HG03457 (cell line): Measurements from ENCODE around the gene B3GNT9.
A peak's percentile ranks its signal among the peaks of the same experiment; 100 is the strongest.

Experiments
- ATAC-seq: cut with Tn5 transposase; IDR thresholded peaks from one replicate; pipeline ENCODE4 v1.9.1; 2021; ENCODE audit warnings: moderate number of reproducible peaks; ENCODE audit not compliant: unreplicated experiment

B3GNT9 gene

GRCh38 chr16:67116388-67117311 is 34.1 kb downstream of the B3GNT9 start:
- no peak for ATAC-seq

GRCh38 chr16:67115639-67116038 is 35.2 kb downstream of the B3GNT9 start:
- no peak for ATAC-seq

GRCh38 chr16:67114793-67115192 is 36.0 kb downstream of the B3GNT9 start:
- no peak for ATAC-seq

GRCh38 chr16:67112591-67113399 is 38.0 kb downstream of the B3GNT9 start:
- no peak for ATAC-seq

- ATAC-seq: no peak
Measured at GRCh38 chr16:67111951-67112444, 38.8 kb downstream of the B3GNT9 start.

- ATAC-seq: peak; percentile 69
Measured at GRCh38 chr16:67109407-67110135, 41.2 kb downstream of the B3GNT9 start, which contains the start of gene PHAF1. PHAF1 (plus strand) TSS chr16:67109941; CDS start chr16:67110176, 235 bp downstream.

- no peak for ATAC-seq
Measured at GRCh38 chr16:67108931-67109406, 41.8 kb downstream of the B3GNT9 start.

GRCh38 chr16:67108489-67108888 is 42.3 kb downstream of the B3GNT9 start:
- ATAC-seq: no peak

- no peak for ATAC-seq
Measured at GRCh38 chr16:67105881-67106280, 44.9 kb downstream of the B3GNT9 start.

GRCh38 chr16:67105246-67105645 is 45.6 kb downstream of the B3GNT9 start:
- no peak for ATAC-seq

- no peak for ATAC-seq
Measured at GRCh38 chr16:67104845-67105244, 46.0 kb downstream of the B3GNT9 start.

- no peak for ATAC-seq
Measured at GRCh38 chr16:67104061-67104460, 46.7 kb downstream of the B3GNT9 start.

GRCh38 chr16:67101311-67102082 is 49.3 kb downstream of the B3GNT9 start:
- no peak for ATAC-seq

- ATAC-seq: no peak
Measured at GRCh38 chr16:67100569-67101310, 50.1 kb downstream of the B3GNT9 start.

GRCh38 chr16:67098599-67098998 is 52.2 kb downstream of the B3GNT9 start:
- ATAC-seq: no peak
